PC-9 (cell line): ENCODE measurements around the gene MLYCD. TPM values are rescaled to one million over a fixed set of nuclear protein-coding genes. Genes with fewer than 3 reads are reported as not detected.

Experiments
- BruUV-seq: library from RNA; stranded (reverse); fragments of 400-500 nt; replicated peaks from 2 replicates; lab custom pipeline; 2021; lab: Mats Ljungman, UMichigan
- CTCF ChIA-PET: fragments of 300-600 bp; sonication (Branson Sonifier 250); formaldehyde crosslinking; loops from one replicate; lab custom pipeline; 2022; ENCODE audit warnings: antibody characterized with exemption; lab: Charles Lee
- POLR2A ChIA-PET: fragments of 300-600 bp; sonication (Branson Sonifier 250); formaldehyde crosslinking; loops from one replicate; lab custom pipeline; 2022; ENCODE audit warnings: antibody characterized with exemption; ENCODE audit not compliant: unreplicated experiment; lab: Charles Lee
- DNase-seq, 2 experiments: peaks; one replicate each; pipeline versions ENCODE4 v3.0.0 to v3.0.0-alpha.2; 2015 to 2022; ENCODE audit warnings: mixed read lengths in 1 of 2
- H2AFZ ChIP-seq: fragments of 200-600 bp; sonication (generic); 2 replicates; pipeline ENCODE4 v1.8.1; 2017; ENCODE audit warnings: antibody characterized with exemption
- H3F3A ChIP-seq: fragments of 200-600 bp; sonication (generic); 2 replicates; pipeline ENCODE4 v1.8.1; 2017; ENCODE audit warnings: antibody characterized with exemption, mild to moderate bottlenecking, low read depth; ENCODE audit not compliant: insufficient read depth
- H3K27ac ChIP-seq: fragments of 200-600 bp; sonication (generic); 2 replicates; pipeline ENCODE4 v1.6.1; 2016; ENCODE audit warnings: mixed run types
- H3K27me3 ChIP-seq: fragments of 200-600 bp; sonication (generic); 2 replicates; pipeline ENCODE4 v1.6.1; 2016; ENCODE audit warnings: low read depth, mixed run types; ENCODE audit not compliant: insufficient read depth
- H3K36me3 ChIP-seq: fragments of 200-600 bp; sonication (generic); 2 replicates; pipeline ENCODE4 v1.6.1; 2016; ENCODE audit warnings: low read depth, mixed run types
- H3K4me1 ChIP-seq: fragments of 200-600 bp; sonication (generic); replicated peaks from 2 replicates; pipeline ENCODE4 v1.6.1; 2016; ENCODE audit warnings: mixed run types; ENCODE audit not compliant: insufficient read depth
- H3K4me2 ChIP-seq: fragments of 200-600 bp; sonication (generic); 2 replicates; pipeline ENCODE4 v1.6.1; 2017; ENCODE audit warnings: mixed run types
- H3K4me3 ChIP-seq: fragments of 200-600 bp; sonication (generic); 2 replicates; pipeline ENCODE4 v1.6.1; 2016; ENCODE audit warnings: mixed run types
- H3K79me2 ChIP-seq: fragments of 200-600 bp; sonication (generic); 2 replicates; pipeline ENCODE4 v1.6.1; 2017; ENCODE audit warnings: low read depth, mixed run types
- H3K9me2 ChIP-seq: fragments of 200-600 bp; sonication (generic); 2 replicates; pipeline ENCODE4 v1.8.1; 2017; ENCODE audit warnings: mild to moderate bottlenecking; ENCODE audit not compliant: insufficient read depth
- H3K9me3 ChIP-seq: fragments of 200-600 bp; sonication (generic); 2 replicates; pipeline ENCODE4 v1.8.1; 2016; ENCODE audit warnings: low read depth; ENCODE audit not compliant: insufficient read depth
- H4K20me1 ChIP-seq: fragments of 200-600 bp; sonication (generic); 2 replicates; pipeline ENCODE4 v1.8.1; 2017; ENCODE audit not compliant: insufficient read depth
- CTCF ChIP-seq: fragments of 200-600 bp; sonication (generic); conservative IDR thresholded peaks from 2 replicates; pipeline ENCODE4 v1.6.1; 2017; ENCODE audit warnings: mixed run types, antibody characterized with exemption, mild to moderate bottlenecking, moderate library complexity
- EZH2 ChIP-seq: fragments of 200-600 bp; sonication (generic); IDR thresholded peaks from 2 replicates; pipeline ENCODE4 v1.8.0; 2017; ENCODE audit warnings: antibody characterized with exemption, low read depth
- intact Hi-C: fragments of 100-400 bp; cut with micrococcal nuclease; formaldehyde crosslinking; loops from one replicate; pipeline ENCODE4 v1.10.0; 2022; ENCODE audit not compliant: unreplicated experiment
- total RNA-seq: library from RNA; stranded (reverse); gene quantifications from 2 replicates; pipeline ENCODE4 v1.2.3, GENCODE V29; 2021

Gene MLYCD
- total RNA-seq, 1 experiment from 2014 or later = 4.7 TPM

- intact Hi-C loops = loop anchor here (1.0 to 10.0 kb wide), 3 partner anchors 87 to 131 kb away; partner anchors contain the start of gene SLC38A8
- H3K27ac ChIP-seq = no peak overlapping the region
- H3F3A ChIP-seq = peaks cover 12% of the 10 kb centered on the region; the same call in 1 of the 2 replicates
- H3K79me2 ChIP-seq = peaks cover 30% of the 10 kb centered on the region
- 0 out of 2 replicates have a peak, but pooled peaks cover 6% of the 10 kb centered on the region for H3K36me3 ChIP-seq
- peak overlapping the region; percentile 94 for H3K4me2 ChIP-seq
- H3K4me3 ChIP-seq = no peak overlapping the region; the same call in 1 of the 2 replicates
- H4K20me1 ChIP-seq = peaks cover 34% of the 10 kb centered on the region
- no peaks in the 10 kb centered on the region for H3K9me3 ChIP-seq
- H3K27me3 ChIP-seq = no peaks in the 10 kb centered on the region
- H3K4me1 ChIP-seq = peaks cover 22% of the 10 kb centered on the region
- no peaks in the 10 kb centered on the region for H3K9me2 ChIP-seq
- BruUV-seq = no TSS peak
- CTCF ChIA-PET = interaction anchor here (0.6 to 0.9 kb wide), 2 partner anchors 108 to 282 kb away, joined by 3 read pairs; no protein-coding TSS in a partner anchor
- DNase-seq = no peak
- no peak for TF ChIP-seq EZH2
- no peak for TF ChIP-seq CTCF
- POLR2A ChIA-PET = no interaction called here
- H2AFZ ChIP-seq = no peak overlapping the region
Measured at GRCh38 chr16:83955218-83956130, 56.6 kb downstream of the MLYCD start.

- Histone ChIP-seq H3K36me3 (0 out of 2 replicates have a peak, but pooled peaks cover 6% of the 10 kb centered on the region), H3K79me2 (peaks cover 30% of the 10 kb centered on the region), H3K9me3 (no peaks in the 10 kb centered on the region), H3K27me3 (no peaks in the 10 kb centered on the region), H3K4me1 (peaks cover 22% of the 10 kb centered on the region), H3K9me2 (no peaks in the 10 kb centered on the region), H4K20me1 (peaks cover 34% of the 10 kb centered on the region), H3K4me3 (no peak overlapping the region), H3F3A (peaks cover 8% of the 10 kb centered on the region; the same call in 1 of the 2 replicates), H3K4me2 (no peak overlapping the region), H3K27ac (no peak overlapping the region), H2AFZ (no peak overlapping the region)
- DNase-seq = peak; percentile 61 to 71
- TF ChIP-seq EZH2 (no peak), CTCF (peak; percentile 88)
- intact Hi-C loops = loop anchor here (1.0 to 10.0 kb wide), 3 partner anchors 86 to 132 kb away; partner anchors contain the start of gene SLC38A8
- CTCF ChIA-PET = interaction anchor here (0.9 kb wide), 1 partner anchor 107 kb away, joined by 3 read pairs; no protein-coding TSS in a partner anchor
- no TSS peak for BruUV-seq
- POLR2A ChIA-PET = interaction anchor here (0.7 kb wide), 1 partner anchor 109 kb away, joined by 3 read pairs; no protein-coding TSS in a partner anchor
Measured at GRCh38 chr16:83956336-83957289, 57.7 kb downstream of the MLYCD start.
